Upper lobe of left lung (tissue), 4 donors: Measurements from ENCODE around the gene TENM3.

Experiments
- EP300 ChIP-seq, 4 donors: sonication (generic); formaldehyde crosslinking; IDR thresholded peaks; one replicate each; pipeline ENCODE4 v1.5.1; 2017; ENCODE audit warnings: antibody characterized with exemption in 4 of 4, control low read depth in 2 of 4
- POLR2A ChIP-seq, 4 donors: fragments of 450-650 bp; IDR thresholded peaks; one replicate each; pipeline ENCODE4 v1.5.1; 2016 to 2017; ENCODE audit warnings: antibody characterized with exemption in 4 of 4, mild to moderate bottlenecking in 2 of 4
- POLR2AphosphoS5 ChIP-seq, 2 donors: sonication (generic); formaldehyde crosslinking; IDR thresholded peaks; one replicate each; pipeline ENCODE4 v1.5.1; 2017; ENCODE audit warnings: antibody characterized with exemption in 2 of 2
- TF ChIP-seq, protein P1 (sequence below), 6 experiments: fragments of 450-650 bp in 4 of 6; fragments of 200-600 bp in 2 of 6; sonication (generic) in 2 of 6; IDR thresholded peaks; one replicate each; pipeline ENCODE4 v1.5.1; 2016 to 2019; ENCODE audit warnings: antibody characterized with exemption in 6 of 6

DNA sequence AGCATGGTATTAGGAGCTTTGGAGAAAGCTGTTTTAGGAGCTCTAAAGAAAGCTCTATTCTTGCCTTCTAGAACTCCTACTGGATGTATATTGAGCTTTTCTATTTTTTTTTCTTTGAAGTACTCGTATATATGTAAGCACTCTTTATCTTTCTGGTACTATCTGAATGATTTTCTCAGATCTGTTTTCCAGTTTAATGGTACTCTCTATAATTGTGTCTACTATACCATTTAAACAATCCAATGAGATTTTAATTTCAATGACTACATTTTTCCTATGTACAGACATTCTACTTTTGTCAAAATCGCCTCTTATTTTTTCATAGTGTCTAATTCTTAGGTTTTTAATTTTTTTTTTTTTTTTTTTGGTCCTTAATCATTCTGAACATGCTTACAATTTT lies 345.9 kb downstream of the TENM3 start:
- TF ChIP-seq POLR2A (IDR thresholded peaks at IDR 0.05) (no peak), POLR2AphosphoS5 (IDR thresholded peaks at IDR 0.05) (no peak), EP300 (IDR thresholded peaks at IDR 0.05) (no peak)
- TF ChIP-seq, protein P1, sequence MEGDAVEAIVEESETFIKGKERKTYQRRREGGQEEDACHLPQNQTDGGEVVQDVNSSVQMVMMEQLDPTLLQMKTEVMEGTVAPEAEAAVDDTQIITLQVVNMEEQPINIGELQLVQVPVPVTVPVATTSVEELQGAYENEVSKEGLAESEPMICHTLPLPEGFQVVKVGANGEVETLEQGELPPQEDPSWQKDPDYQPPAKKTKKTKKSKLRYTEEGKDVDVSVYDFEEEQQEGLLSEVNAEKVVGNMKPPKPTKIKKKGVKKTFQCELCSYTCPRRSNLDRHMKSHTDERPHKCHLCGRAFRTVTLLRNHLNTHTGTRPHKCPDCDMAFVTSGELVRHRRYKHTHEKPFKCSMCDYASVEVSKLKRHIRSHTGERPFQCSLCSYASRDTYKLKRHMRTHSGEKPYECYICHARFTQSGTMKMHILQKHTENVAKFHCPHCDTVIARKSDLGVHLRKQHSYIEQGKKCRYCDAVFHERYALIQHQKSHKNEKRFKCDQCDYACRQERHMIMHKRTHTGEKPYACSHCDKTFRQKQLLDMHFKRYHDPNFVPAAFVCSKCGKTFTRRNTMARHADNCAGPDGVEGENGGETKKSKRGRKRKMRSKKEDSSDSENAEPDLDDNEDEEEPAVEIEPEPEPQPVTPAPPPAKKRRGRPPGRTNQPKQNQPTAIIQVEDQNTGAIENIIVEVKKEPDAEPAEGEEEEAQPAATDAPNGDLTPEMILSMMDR (IDR thresholded peaks at IDR 0.05), result no peak
